HUDEP-2 (cell line): Measurements from ENCODE around the gene FOXN1.

Source experiments
- DNase-seq, 76 experiments: peaks; one replicate each; lab custom pipeline; 2025; ENCODE audit not compliant: unreplicated experiment in 76 of 76; lab: John Stamatoyannopoulos, UW

FOXN1 gene

GRCh38 chr17:28476076-28476865, 29.9 kb upstream of the FOXN1 start:
- no peak for DNase-seq

- DNase-seq, result no peak
Observed at GRCh38 chr17:28477928-28478327, 28.2 kb upstream of the FOXN1 start.

GRCh38 chr17:28478712-28479615, 27.2 kb upstream of the FOXN1 start:
- no peak for DNase-seq

GRCh38 chr17:28480278-28480677, 25.9 kb upstream of the FOXN1 start:
- DNase-seq, result no peak

- no peak for DNase-seq
Observed at GRCh38 chr17:28480799-28481571, 25.2 kb upstream of the FOXN1 start.

- no peak for DNase-seq
Observed at GRCh38 chr17:28482551-28483199, 23.5 kb upstream of the FOXN1 start.

- DNase-seq, result no peak
Observed at GRCh38 chr17:28484296-28484695, 21.9 kb upstream of the FOXN1 start.

GRCh38 chr17:28485049-28485448, 21.1 kb upstream of the FOXN1 start:
- DNase-seq, result no peak

GRCh38 chr17:28487881-28488532, 18.1 kb upstream of the FOXN1 start:
- DNase-seq, result no peak

GRCh38 chr17:28488533-28489276, 17.4 kb upstream of the FOXN1 start:
- no peak for DNase-seq

GRCh38 chr17:28491286-28491685, 14.9 kb upstream of the FOXN1 start:
- DNase-seq, result no peak

GRCh38 chr17:28491860-28492259, 14.3 kb upstream of the FOXN1 start:
- no peak for DNase-seq

GRCh38 chr17:28492352-28493310, 13.5 kb upstream of the FOXN1 start:
- no peak for DNase-seq

- no peak for DNase-seq
Observed at GRCh38 chr17:28493460-28493859, 12.7 kb upstream of the FOXN1 start.

GRCh38 chr17:28494445-28495188, 11.5 kb upstream of the FOXN1 start:
- DNase-seq, result peak in 60 of 76 experiments; percentile 2 to 78 (median 46)

GRCh38 chr17:28495635-28496034, 10.5 kb upstream of the FOXN1 start:
- DNase-seq, result no peak

- DNase-seq, result no peak
Observed at GRCh38 chr17:28497931-28498330, 8.2 kb upstream of the FOXN1 start.
